H1 (cell line): ENCODE results near the gene MDM4. TPM values are rescaled to one million over a fixed set of nuclear protein-coding genes. Genes with fewer than 3 reads are reported as not detected.
A peak's percentile ranks its signal among the peaks of the same experiment; 100 is the strongest.

Experiments
- CTCF ChIA-PET: fragments of 300-600 bp; sonication (Branson Sonifier 250); formaldehyde crosslinking; loops from one replicate; lab custom pipeline; 2021; ENCODE audit not compliant: partially characterized antibody; lab: Charles Lee
- POLR2A ChIA-PET: fragments of 300-600 bp; sonication (Branson Sonifier 250); formaldehyde crosslinking; loops from one replicate; lab custom pipeline; 2021; ENCODE audit warnings: inconsistent platforms; ENCODE audit not compliant: partially characterized antibody; lab: Charles Lee
- DNase-seq, 2 experiments: peaks; one replicate each; pipeline versions ENCODE4 v3.0.0 to v3.0.0-alpha.2; 2010 to 2022; ENCODE audit warnings: low spot score in 2 of 2, low read depth in 1 of 2, mixed read lengths in 1 of 2
- FAIRE-seq: peaks from 2 replicates; lab custom pipeline; 2011; peaks lifted over from hg19 to GRCh38; lab: Jason Lieb, UNC
- H2AFZ ChIP-seq: 2 replicates; pipeline ENCODE4 v1.8.1; 2012; ENCODE audit warnings: low read length, inconsistent platforms
- H2AK5ac ChIP-seq: 2 replicates; pipeline ENCODE4 v1.6.1; 2013; ENCODE audit warnings: low read depth, low read length
- H2BK120ac ChIP-seq: replicated peaks from 2 replicates; pipeline ENCODE3; 2013; ENCODE audit warnings: low read depth, low read length, inconsistent platforms
- H2BK12ac ChIP-seq: 2 replicates; pipeline ENCODE4 v1.6.1; 2013; ENCODE audit warnings: low read depth, low read length
- H2BK15ac ChIP-seq: 2 replicates; pipeline ENCODE4 v1.6.1; 2013; ENCODE audit warnings: low read length
- H2BK20ac ChIP-seq: 2 replicates; pipeline ENCODE4 v1.6.1; 2013; ENCODE audit warnings: low read length
- H2BK5ac ChIP-seq: 2 replicates; pipeline ENCODE4 v1.6.1; 2013; ENCODE audit warnings: low read depth, low read length
- H3K14ac ChIP-seq: 2 replicates; pipeline ENCODE4 v1.6.1; 2013; ENCODE audit warnings: inconsistent platforms; ENCODE audit not compliant: insufficient read length
- H3K18ac ChIP-seq: 2 replicates; pipeline ENCODE4 v1.6.1; 2013; ENCODE audit warnings: low read length; ENCODE audit errors: extremely low read depth
- H3K23ac ChIP-seq: 2 replicates; pipeline ENCODE4 v1.6.1; 2013; ENCODE audit warnings: inconsistent platforms; ENCODE audit not compliant: insufficient read length
- H3K23me2 ChIP-seq: 2 replicates; pipeline ENCODE4 v1.6.1; 2013; ENCODE audit warnings: low read depth, low read length
- H3K27ac ChIP-seq: 2 replicates; pipeline ENCODE4 v1.6.1; 2011; ENCODE audit warnings: low read depth, low read length, inconsistent platforms
- H3K27me3 ChIP-seq, 4 experiments: replicated peaks in 1 of 4; 1 replicate in 1 of 4; 2 replicates in 3 of 4; pipeline versions ENCODE4 v1.6.1 to v1.8.1; 2011 to 2013; ENCODE audit warnings: low read length in 3 of 4, mild to moderate bottlenecking in 3 of 4, inconsistent platforms in 2 of 4, mixed read lengths in 2 of 4, moderate library complexity in 1 of 4; ENCODE audit not compliant: control insufficient read depth in 3 of 4, insufficient read depth in 3 of 4; ENCODE audit errors: extremely low read depth in 1 of 4
- H3K36me3 ChIP-seq, 4 experiments: 2 replicates each; pipeline versions ENCODE4 v1.6.1 to v1.8.1; 2011 to 2013; ENCODE audit warnings: mild to moderate bottlenecking in 4 of 4, low read length in 3 of 4, moderate library complexity in 2 of 4, control low read depth in 1 of 4, inconsistent platforms in 1 of 4; ENCODE audit not compliant: insufficient read depth in 4 of 4, control insufficient read depth in 2 of 4
- H3K4ac ChIP-seq: replicated peaks from 2 replicates; pipeline ENCODE3; 2013; ENCODE audit warnings: low read length, low read depth, mixed read lengths, inconsistent platforms; ENCODE audit not compliant: insufficient read length
- H3K4me1 ChIP-seq, 4 experiments: replicated peaks in 1 of 4; 1 replicate in 1 of 4; 2 replicates in 3 of 4; pipeline versions ENCODE4 v1.6.1 to v1.8.1; 2011 to 2013; ENCODE audit warnings: low read length in 3 of 4, inconsistent platforms in 2 of 4, mixed read lengths in 1 of 4; ENCODE audit not compliant: insufficient read depth in 4 of 4, control insufficient read depth in 3 of 4
- H3K4me2 ChIP-seq, 2 experiments: 2 replicates each; pipeline versions ENCODE4 v1.6.1 to v1.8.1; 2011 to 2013; ENCODE audit warnings: low read depth in 2 of 2, low read length in 2 of 2, control low read depth in 1 of 2, inconsistent platforms in 1 of 2, mild to moderate bottlenecking in 1 of 2; ENCODE audit not compliant: insufficient read depth in 1 of 2
- H3K4me3 ChIP-seq, 4 experiments: fragments of 200-600, 300-600 bp in 1 of 4; sonication (generic), shearing (Covaris generic), sonication (Bioruptor Twin) in 1 of 4; 2 replicates each; pipeline versions ENCODE4 v1.5.1 to v1.8.1; 2011 to 2016; ENCODE audit warnings: low read length in 4 of 4, low read depth in 3 of 4, control low read depth in 2 of 4, inconsistent platforms in 2 of 4, mild to moderate bottlenecking in 2 of 4, mixed read lengths in 1 of 4, moderate library complexity in 1 of 4; ENCODE audit not compliant: insufficient read depth in 2 of 4; ENCODE audit errors: extremely low read depth in 1 of 4
- H3K56ac ChIP-seq: replicated peaks from 2 replicates; pipeline ENCODE3; 2013; ENCODE audit warnings: low read depth, mild to moderate bottlenecking, mixed read lengths, low read length, inconsistent platforms; ENCODE audit not compliant: insufficient read length
- H3K79me1 ChIP-seq: 2 replicates; pipeline ENCODE4 v1.6.1; 2013; ENCODE audit warnings: low read depth, low read length, control low read depth
- H3K79me2 ChIP-seq, 2 experiments: 2 replicates each; pipeline versions ENCODE4 v1.6.1 to v1.8.1; 2012 to 2013; ENCODE audit warnings: low read length in 2 of 2, mild to moderate bottlenecking in 2 of 2, inconsistent platforms in 1 of 2; ENCODE audit not compliant: insufficient read depth in 2 of 2, control insufficient read depth in 1 of 2
- H3K9ac ChIP-seq, 4 experiments: replicated peaks in 1 of 4; 1 replicate in 1 of 4; 2 replicates in 3 of 4; pipeline versions ENCODE4 v1.6.1 to v1.8.1; 2011 to 2013; ENCODE audit warnings: low read depth in 3 of 4, low read length in 3 of 4, control low read depth in 2 of 4, mild to moderate bottlenecking in 2 of 4, moderate library complexity in 2 of 4, inconsistent platforms in 1 of 4; ENCODE audit errors: extremely low read depth in 1 of 4
- H3K9me3 ChIP-seq, 2 experiments: 2 replicates each; pipeline versions ENCODE4 v1.6.1 to v1.8.1; 2012 to 2013; ENCODE audit warnings: mild to moderate bottlenecking in 2 of 2, moderate library complexity in 2 of 2, control low read depth in 1 of 2, inconsistent platforms in 1 of 2, low read depth in 1 of 2, low read length in 1 of 2, mixed read lengths in 1 of 2; ENCODE audit not compliant: insufficient read depth in 2 of 2
- H4K20me1 ChIP-seq, 2 experiments: replicated peaks in 1 of 2; 2 replicates each; pipeline versions ENCODE3 to v1.8.1; 2011 to 2013; ENCODE audit warnings: inconsistent platforms in 2 of 2, low read length in 2 of 2, mild to moderate bottlenecking in 1 of 2; ENCODE audit not compliant: insufficient read depth in 2 of 2, control insufficient read depth in 1 of 2
- H4K5ac ChIP-seq: 2 replicates; pipeline ENCODE4 v1.6.1; 2013; ENCODE audit warnings: low read length, low read depth, mixed read lengths, inconsistent platforms; ENCODE audit not compliant: insufficient read length
- H4K8ac ChIP-seq: 2 replicates; pipeline ENCODE4 v1.8.0; 2013; ENCODE audit warnings: mild to moderate bottlenecking, moderate library complexity, low read length, inconsistent platforms; ENCODE audit not compliant: insufficient read depth; ENCODE audit errors: extremely low read depth
- H4K91ac ChIP-seq: replicated peaks from 2 replicates; pipeline ENCODE3; 2013; ENCODE audit warnings: low read length, mixed read lengths, inconsistent platforms; ENCODE audit not compliant: insufficient read length
- BRCA1 ChIP-seq: IDR thresholded peaks from 2 replicates; pipeline ENCODE4 v1.6.1; 2012; ENCODE audit warnings: low read depth, low read length, improper control_type of control experiment
- CEBPB ChIP-seq: IDR thresholded peaks from 2 replicates; pipeline ENCODE4 v1.6.1; 2012; ENCODE audit warnings: low read depth, low read length
- CHD1 ChIP-seq: IDR thresholded peaks from 2 replicates; pipeline ENCODE4 v1.6.1; 2012; ENCODE audit warnings: low read depth, low read length, improper control_type of control experiment
- CTBP2 ChIP-seq: IDR thresholded peaks from 2 replicates; pipeline ENCODE4 v1.7.0; 2011; ENCODE audit warnings: borderline replicate concordance, mild to moderate bottlenecking, moderate library complexity, mixed read lengths, low read length; ENCODE audit not compliant: insufficient read depth, insufficient read length
- EGR1 ChIP-seq: IDR thresholded peaks from 2 replicates; pipeline ENCODE4 v1.6.1; 2011; ENCODE audit warnings: low read depth, low read length, borderline replicate concordance
- GTF2F1 ChIP-seq: IDR thresholded peaks from 2 replicates; pipeline ENCODE4 v1.6.1; 2012; ENCODE audit warnings: low read depth, low read length, improper control_type of control experiment, borderline replicate concordance
- JUND ChIP-seq: IDR thresholded peaks from 2 replicates; pipeline ENCODE4 v1.6.1; 2011; ENCODE audit warnings: mild to moderate bottlenecking, improper control_type of control experiment, low read length
- KDM1A ChIP-seq: fragments of 200-600, 300-600 bp; sonication (generic); IDR thresholded peaks from 2 replicates; pipeline ENCODE4 v1.7.1; 2016; ENCODE audit warnings: mild to moderate bottlenecking, low read length, borderline replicate concordance
- NRF1 ChIP-seq: IDR thresholded peaks from 2 replicates; pipeline ENCODE4 v1.6.1; 2011; ENCODE audit warnings: mild to moderate bottlenecking, low read depth, low read length, improper control_type of control experiment
- POU5F1 ChIP-seq: IDR thresholded peaks from 2 replicates; pipeline ENCODE4 v1.6.1; 2011; ENCODE audit warnings: low read depth, mild to moderate bottlenecking, low read length, moderate library complexity
- RXRA ChIP-seq: IDR thresholded peaks from 2 replicates; pipeline ENCODE4 v1.6.1; 2011; ENCODE audit warnings: low read depth, mild to moderate bottlenecking, low read length, moderate library complexity; ENCODE audit not compliant: insufficient read depth
- SRF ChIP-seq: IDR thresholded peaks from 2 replicates; pipeline ENCODE4 v1.6.1; 2011; ENCODE audit warnings: mild to moderate bottlenecking, low read depth, low read length, moderate library complexity
- WGBS, 2 experiments: shearing (Covaris generic) in 1 of 2; methylation state at CpG; one replicate each; pipeline versions ENCODE4 v1.1.6 to v1.1.7; 2013 to 2015; ENCODE audit warnings: low lambda C conversion rate in 2 of 2, mixed read lengths in 2 of 2, inconsistent platforms in 1 of 2, low coverage in 1 of 2, missing lambda C conversion rate in 1 of 2; ENCODE audit not compliant: insufficient replicate concordance in 2 of 2, insufficient coverage in 1 of 2, insufficient read length in 1 of 2; ENCODE audit errors: extremely low coverage in 1 of 2, missing lambda C conversion rate in 1 of 2; 5-methylcytosine and 5-hydroxymethylcytosine counted together
- polyA plus RNA-seq, 7 experiments: library from polyadenylated mRNA; depleted of rRNA in 3 of 7; stranded (reverse) in 5 of 7; unstranded in 2 of 7; fragments of >200 nt in 5 of 7; fragments of 200-250 nt in 2 of 7; gene quantifications; 1 replicate in 5 of 7; 2 replicates in 1 of 7; 4 replicates in 1 of 7; pipeline versions ENCODE4 v1.2.1 to v1.2.3, GENCODE V29; 2011 to 2013; ENCODE audit warnings: missing spikeins in 2 of 7, mixed read lengths in 2 of 7
- total RNA-seq: library from RNA; stranded (reverse); fragmentation: NEBNext Ultra II Directional; extraction: Animal tissue kit (Norgen Biotek cat#: 25700); gene quantifications from 2 replicates; pipeline ENCODE4 v1.2.1, GENCODE V29; 2021
- TF ChIP-seq, protein P1 (sequence below): IDR thresholded peaks from 2 replicates; pipeline ENCODE4 v1.6.1; 2012; ENCODE audit warnings: low read length, inconsistent platforms

MDM4 gene
- total and polyA plus RNA-seq, 2 of the 8 experiments (the other 6 are each of a cell fraction or from before 2014, with no cell fraction given): 10.8 to 84.9 TPM

DNA sequence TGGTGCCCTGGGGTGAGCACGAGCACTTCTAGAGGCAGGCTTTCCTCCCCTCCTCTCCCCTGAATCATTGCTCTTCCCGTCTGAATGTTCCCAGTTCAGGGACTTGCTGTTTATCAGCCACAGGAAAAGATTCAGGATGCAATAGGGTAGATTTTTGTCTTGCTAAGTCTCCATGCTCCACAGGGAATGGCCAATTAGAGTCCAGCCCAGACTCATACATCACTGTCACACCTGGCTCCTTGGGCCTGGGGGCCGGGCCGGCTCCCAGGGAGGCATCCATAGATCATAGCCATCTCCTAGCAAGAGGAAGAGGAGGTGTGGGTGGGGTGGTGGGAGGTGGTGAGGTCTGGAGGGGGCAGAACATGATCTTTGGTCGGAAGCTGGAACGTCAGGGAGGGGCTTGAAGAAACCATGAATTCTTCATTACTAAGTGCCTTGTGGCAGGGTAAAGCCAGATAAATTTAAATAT lies 85.9 kb downstream of the MDM4 start:
- Histone ChIP-seq H2AK5ac (no peak overlapping the region), H2BK12ac (no peak overlapping the region), H3K9me3 (no peaks in the 10 kb centered on the region), H3K9ac (no peak overlapping the region), H3K79me1 (no peaks in the 10 kb centered on the region), H3K27ac (no peak overlapping the region), H3K18ac (no peak overlapping the region), H2BK20ac (no peak overlapping the region), H3K23me2 (no peaks in the 10 kb centered on the region), H4K5ac (no peak overlapping the region), H2BK15ac (no peak overlapping the region), H3K4me1 (peaks cover 10 to 20% (median 11%) of the 10 kb centered on the region in 4 experiments), H2BK120ac (no peak overlapping the region), H3K14ac (no peak overlapping the region), H3K4me2 (peak overlapping the region; percentile 43 to 50; a peak in 2 of 4 replicates), H3K56ac (no peak overlapping the region), H4K20me1 (no peaks in the 10 kb centered on the region), H3K36me3 (no peaks in the 10 kb centered on the region), H2AFZ (no peak overlapping the region), H4K8ac (no peak overlapping the region), H3K4ac (no peak overlapping the region), H4K91ac (no peak overlapping the region), H3K4me3 (no peak overlapping the region), H2BK5ac (no peak overlapping the region), H3K79me2 (no peaks in the 10 kb centered on the region), H3K27me3 (no peaks in the 10 kb centered on the region), H3K23ac (no peak overlapping the region)
- no peak for DNase-seq
- WGBS, 2 experiments: 29% methylated on average over 5 of the region's 6 CpGs; no CpG with 5 or more reads in 1 of the 2 experiments
- no peak for FAIRE-seq
- CTCF ChIA-PET: interaction anchor here (0.7 to 5.4 kb wide), 11 partner anchors 9 to 205 kb away, joined by 3 to 33 read pairs (median 6); no protein-coding TSS in a partner anchor
- POLR2A ChIA-PET: interaction anchor here (0.7 to 1.5 kb wide), 2 partner anchors 9 to 17 kb away, joined by 3 to 8 read pairs; no protein-coding TSS in a partner anchor
- TF ChIP-seq CEBPB: no peak
- TF ChIP-seq JUND: no peak
- TF ChIP-seq GTF2F1: no peak
- no peak for TF ChIP-seq RXRA
- TF ChIP-seq, protein P1, sequence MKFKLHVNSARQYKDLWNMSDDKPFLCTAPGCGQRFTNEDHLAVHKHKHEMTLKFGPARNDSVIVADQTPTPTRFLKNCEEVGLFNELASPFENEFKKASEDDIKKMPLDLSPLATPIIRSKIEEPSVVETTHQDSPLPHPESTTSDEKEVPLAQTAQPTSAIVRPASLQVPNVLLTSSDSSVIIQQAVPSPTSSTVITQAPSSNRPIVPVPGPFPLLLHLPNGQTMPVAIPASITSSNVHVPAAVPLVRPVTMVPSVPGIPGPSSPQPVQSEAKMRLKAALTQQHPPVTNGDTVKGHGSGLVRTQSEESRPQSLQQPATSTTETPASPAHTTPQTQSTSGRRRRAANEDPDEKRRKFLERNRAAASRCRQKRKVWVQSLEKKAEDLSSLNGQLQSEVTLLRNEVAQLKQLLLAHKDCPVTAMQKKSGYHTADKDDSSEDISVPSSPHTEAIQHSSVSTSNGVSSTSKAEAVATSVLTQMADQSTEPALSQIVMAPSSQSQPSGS: no peak
- TF ChIP-seq SRF: no peak
- no peak for TF ChIP-seq BRCA1
- no peak for TF ChIP-seq CHD1
- TF ChIP-seq NRF1: no peak
- TF ChIP-seq EGR1: no peak
- TF ChIP-seq POU5F1: no peak
- no peak for TF ChIP-seq KDM1A
- TF ChIP-seq CTBP2: no peak
